ENCODE measurements around the gene SMG6.

DNA sequence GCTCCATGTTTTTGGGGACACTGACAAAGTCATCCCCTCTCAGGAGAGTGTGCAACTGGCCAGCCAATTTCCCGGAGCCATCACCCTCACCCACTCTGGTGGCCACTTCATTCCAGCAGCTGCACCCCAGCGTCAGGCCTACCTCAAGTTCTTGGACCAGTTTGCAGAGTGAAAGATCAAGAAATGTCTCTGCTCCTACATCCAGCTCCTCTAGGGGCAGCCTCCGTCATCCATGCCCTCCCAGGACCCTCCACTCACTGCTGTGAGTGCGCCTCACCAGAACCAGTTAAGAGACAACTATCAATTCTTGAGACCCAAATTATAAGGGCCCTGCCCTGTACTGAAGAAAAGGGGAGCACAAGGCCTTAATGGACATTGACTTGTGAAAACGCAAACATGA lies 260.7 kb downstream of the SMG6 start:
- TF ChIP-seq EP300 (IDR thresholded peaks at IDR 0.05) (no peak), POLR2A (IDR thresholded peaks at IDR 0.05) (no peak)
